ENCODE results near the gene SPATA25. TPM values are rescaled to one million over a fixed set of nuclear protein-coding genes. Genes with fewer than 3 reads are reported as not detected.
A peak's percentile ranks its signal among the peaks of the same experiment; 100 is the strongest.

The SPATA25 gene
- total and polyA plus RNA-seq, 4 experiments from 2014 or later: 0.38 to 4.7 (median 2.8) TPM; not detected in 1

GRCh38 chr20:45892828-45893500 lies 5.5 kb upstream of the SPATA25 start:
- peak overlapping the region; percentile 91 to 97 (median 93) for H3K4me3 Mint-ChIP-seq
- no peak overlapping the region for H3K27ac ChIP-seq (ENCODE audit: low read depth, low read length)
- H3K4me3 ChIP-seq (ENCODE audit: low read length in 2 of 2): no peak overlapping the region
- H3K27ac Mint-ChIP-seq: peak overlapping the region in 5 of 7 donors; percentile 75 to 92 (median 89)
- peaks cover 17% of the 10 kb centered on the region for H3K36me3 ChIP-seq (ENCODE audit: insufficient read depth, low read length)
- intact Hi-C loops (cut with micrococcal nuclease): no loop called here
- H3K4me1 Mint-ChIP-seq: peaks cover 19 to 43% (median 32%) of the 10 kb centered on the region in 4 donors
- DNase-seq: peak in 1 of 5 donors; percentile 14
- peaks cover 37% of the 10 kb centered on the region for H3K4me1 ChIP-seq (ENCODE audit: insufficient read depth, low read length)
- CTCF ChIA-PET (ENCODE audit: partially characterized antibody): interaction anchor here (0.5 to 3.5 kb wide), 10 partner anchors 11 to 122 kb away, joined by 3 to 15 read pairs (median 4); partner anchors contain the start of genes DNTTIP1, PCIF1 and WFDC3
- peaks cover 0 to 27% of the 10 kb centered on the region in 2 donors for H3K36me3 Mint-ChIP-seq
- POLR2A ChIA-PET (ENCODE audit: partially characterized antibody): interaction anchor here (0.7 to 9.9 kb wide), 9 partner anchors 9 to 112 kb away, joined by 3 to 141 read pairs (median 5); partner anchors contain the start of genes ACOT8, PCIF1, ZNF335 and ZSWIM1
- no peaks in the 10 kb centered on the region for H3K9me3 ChIP-seq (ENCODE audit: control insufficient read depth in 1 of 2, low read length in 2 of 2)
- H3K9me3 Mint-ChIP-seq: peaks cover 0 to 5% (median 0%) of the 10 kb centered on the region in 8 donors
- H3K27me3 ChIP-seq (ENCODE audit: insufficient read depth, low read length): no peaks in the 10 kb centered on the region
- H3K27me3 Mint-ChIP-seq: no peaks in the 10 kb centered on the region

DNA sequence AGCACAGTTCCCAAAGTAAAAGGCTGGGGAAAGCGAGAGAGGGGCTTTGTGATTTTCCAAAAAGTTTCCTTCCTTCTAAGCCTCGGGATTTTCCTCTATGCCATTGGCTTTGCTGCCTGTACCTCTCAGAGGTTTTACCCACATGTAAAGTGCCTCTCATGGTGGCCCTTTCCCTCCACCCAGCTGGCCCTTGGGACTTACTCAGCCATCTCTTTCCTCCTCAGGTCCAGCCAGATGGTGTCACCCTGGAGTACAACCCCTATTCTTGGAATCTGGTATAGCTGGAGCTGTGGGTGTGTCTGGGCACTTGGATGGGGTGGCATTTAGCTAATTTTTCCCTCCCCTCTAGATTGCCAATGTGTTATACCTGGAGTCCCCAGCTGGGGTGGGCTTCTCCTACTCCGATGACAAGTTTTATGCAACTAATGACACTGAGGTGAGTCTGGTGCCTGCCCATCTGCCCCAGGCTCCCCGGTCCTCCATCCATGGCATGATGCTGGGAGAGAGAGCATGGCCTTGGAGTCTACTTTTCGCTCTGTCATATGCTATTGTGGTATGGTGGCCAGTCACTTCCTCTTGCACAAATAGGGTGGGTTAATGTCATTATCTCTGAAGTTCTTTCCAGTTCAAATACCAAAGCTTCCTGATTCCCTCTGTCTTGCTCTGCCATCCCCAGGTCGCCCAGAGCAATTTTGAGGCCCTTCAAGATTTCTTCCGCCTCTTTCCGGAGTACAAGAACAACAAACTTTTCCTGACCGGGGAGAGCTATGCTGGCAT lies 4.8 kb upstream of the SPATA25 start:
- Mint-ChIP-seq H3K27me3 (no peaks in the 10 kb centered on the region), H3K4me3 (peak overlapping the region; percentile 91 to 97 (median 93)), H3K4me1 (peaks cover 19 to 44% (median 33%) of the 10 kb centered on the region in 4 donors), H3K36me3 (peaks cover 0 to 20% of the 10 kb centered on the region in 2 donors), H3K9me3 (peaks cover 0 to 5% (median 0%) of the 10 kb centered on the region in 8 donors), H3K27ac (peak overlapping the region; percentile 64 to 93 (median 88))
- H3K36me3 ChIP-seq (ENCODE audit: insufficient read depth, low read length): peaks cover 12% of the 10 kb centered on the region
- no peak for DNase-seq
- ChIA-PET POLR2A (ENCODE audit: partially characterized antibody) (interaction anchor here (0.5 to 9.9 kb wide), 12 partner anchors 10 to 113 kb away, joined by 3 to 141 read pairs (median 4); partner anchors contain the start of genes ACOT8, PCIF1, ZNF335 and ZSWIM1), CTCF (ENCODE audit: partially characterized antibody) (interaction anchor here (0.5 to 3.5 kb wide), 10 partner anchors 10 to 121 kb away, joined by 3 to 15 read pairs (median 4); partner anchors contain the start of genes DNTTIP1, PCIF1 and WFDC3)
- H3K27ac ChIP-seq (ENCODE audit: low read depth, low read length): peak overlapping the region; percentile 74
- intact Hi-C loops (cut with micrococcal nuclease): no loop called here
- H3K27me3 ChIP-seq (ENCODE audit: insufficient read depth, low read length): no peaks in the 10 kb centered on the region
- H3K4me1 ChIP-seq (ENCODE audit: insufficient read depth, low read length): peaks cover 37% of the 10 kb centered on the region
- H3K9me3 ChIP-seq (ENCODE audit: control insufficient read depth in 1 of 2, low read length in 2 of 2): no peaks in the 10 kb centered on the region
- H3K4me3 ChIP-seq (ENCODE audit: low read length in 2 of 2): peak overlapping the region; percentile 69 to 79

DNA sequence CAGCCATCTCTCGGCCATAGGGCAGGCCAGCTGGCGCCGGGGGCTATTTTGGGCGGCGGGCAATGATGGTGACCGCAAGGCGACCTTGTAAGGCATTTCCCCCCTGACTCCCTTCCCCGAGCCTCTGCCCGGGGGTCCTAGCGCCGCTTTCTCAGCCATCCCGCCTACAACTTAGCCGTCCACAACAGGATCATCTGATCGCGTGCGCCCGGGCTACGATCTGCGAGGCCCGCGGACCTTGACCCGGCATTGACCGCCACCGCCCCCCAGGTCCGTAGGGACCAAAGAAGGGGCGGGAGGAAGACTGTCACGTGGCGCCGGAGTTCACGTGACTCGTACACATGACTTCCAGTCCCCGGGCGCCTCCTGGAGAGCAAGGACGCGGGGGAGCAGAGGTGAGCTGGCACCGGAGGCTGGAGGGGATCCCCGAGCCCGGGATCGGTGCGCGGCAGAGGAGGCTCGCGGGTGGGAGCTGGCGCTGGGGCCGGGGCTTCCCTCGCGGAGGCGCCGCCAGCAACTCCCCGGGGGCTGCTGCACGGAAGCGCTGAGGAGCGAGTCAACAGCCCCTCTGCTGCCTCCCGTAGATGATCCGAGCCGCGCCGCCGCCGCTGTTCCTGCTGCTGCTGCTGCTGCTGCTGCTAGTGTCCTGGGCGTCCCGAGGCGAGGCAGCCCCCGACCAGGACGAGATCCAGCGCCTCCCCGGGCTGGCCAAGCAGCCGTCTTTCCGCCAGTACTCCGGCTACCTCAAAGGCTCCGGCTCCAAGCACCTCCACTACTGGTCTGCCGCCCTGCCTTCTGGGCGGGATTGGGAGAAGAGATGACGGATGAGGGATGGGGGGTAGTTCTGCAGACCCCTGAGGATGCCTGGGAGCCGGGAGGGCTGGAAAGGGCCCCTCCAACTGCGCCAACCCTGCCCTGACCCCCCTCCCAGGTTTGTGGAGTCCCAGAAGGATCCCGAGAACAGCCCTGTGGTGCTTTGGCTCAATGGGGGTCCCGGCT lies 3.9 kb upstream of the SPATA25 start, which contains the start of the genes CTSA and NEURL2:
CTSA (plus strand) TSS at position 351 of the 999 bp plus-strand sequence; CDS start at position 585, 234 bp downstream.
NEURL2 (minus strand) TSS at position 224 of the 999 bp plus-strand sequence; CDS start at position 7, 217 bp downstream.
- Mint-ChIP-seq H3K27ac (peak within 1 kb of the TSS; percentile 76 to 94 (median 90)), H3K36me3 (peaks cover 0 to 19% of the 10 kb centered on the region in 2 donors), H3K27me3 (no peaks in the 10 kb centered on the region), H3K4me3 (peak within 1 kb of the TSS; percentile 91 to 97 (median 93)), H3K9me3 (peaks cover 0 to 5% (median 0%) of the 10 kb centered on the region in 8 donors), H3K4me1 (peaks cover 19 to 48% (median 33%) of the 10 kb centered on the region in 4 donors)
- peak; percentile 79 to 88 (median 83) for DNase-seq
- no peaks in the 10 kb centered on the region for H3K9me3 ChIP-seq (ENCODE audit: control insufficient read depth in 1 of 2, low read length in 2 of 2)
- ChIA-PET CTCF (ENCODE audit: partially characterized antibody) (interaction anchor here (0.6 to 3.5 kb wide), 16 partner anchors 9 to 91 kb away, joined by 3 to 18 read pairs (median 4); partner anchors contain the start of genes PCIF1 and ZSWIM1), POLR2A (ENCODE audit: partially characterized antibody) (interaction anchor here (0.9 to 9.9 kb wide), 15 partner anchors 9 to 80 kb away, joined by 3 to 141 read pairs (median 4); partner anchors contain the start of genes ACOT8, PCIF1, ZNF335 and ZSWIM1)
- H3K36me3 ChIP-seq (ENCODE audit: insufficient read depth, low read length): peaks cover 12% of the 10 kb centered on the region
- peak within 1 kb of the TSS; percentile 69 to 79 for H3K4me3 ChIP-seq (ENCODE audit: low read length in 2 of 2)
- peak within 1 kb of the TSS; percentile 74 for H3K27ac ChIP-seq (ENCODE audit: low read depth, low read length)
- no peaks in the 10 kb centered on the region for H3K27me3 ChIP-seq (ENCODE audit: insufficient read depth, low read length)
- intact Hi-C loops (cut with micrococcal nuclease): loop anchor here (1.0 to 2.0 kb wide), 5 partner anchors 34 to 92 kb away; partner anchors contain the start of genes ACOT8, ZNF335 and ZSWIM3
- H3K4me1 ChIP-seq (ENCODE audit: insufficient read depth, low read length): peaks cover 37% of the 10 kb centered on the region

GRCh38 chr20:45890077-45890984 lies 2.9 kb upstream of the SPATA25 start:
- peak; percentile 25 to 63 (median 37) for DNase-seq
- Histone ChIP-seq H3K9me3 (ENCODE audit: control insufficient read depth in 1 of 2, low read length in 2 of 2) (no peaks in the 10 kb centered on the region), H3K27ac (ENCODE audit: low read depth, low read length) (peak overlapping the region; percentile 74), H3K36me3 (ENCODE audit: insufficient read depth, low read length) (peaks cover 12% of the 10 kb centered on the region), H3K4me1 (ENCODE audit: insufficient read depth, low read length) (peaks cover 39% of the 10 kb centered on the region), H3K27me3 (ENCODE audit: insufficient read depth, low read length) (no peaks in the 10 kb centered on the region), H3K4me3 (ENCODE audit: low read length in 2 of 2) (peak overlapping the region; percentile 69 to 79)
- H3K36me3 Mint-ChIP-seq: peaks cover 0 to 19% of the 10 kb centered on the region in 2 donors
- peaks cover 0 to 5% (median 0%) of the 10 kb centered on the region in 8 donors for H3K9me3 Mint-ChIP-seq
- POLR2A ChIA-PET (ENCODE audit: partially characterized antibody): interaction anchor here (0.9 to 9.9 kb wide), 16 partner anchors 8 to 81 kb away, joined by 3 to 141 read pairs (median 4); partner anchors contain the start of genes ACOT8, PCIF1, UBE2C and ZNF335
- no peaks in the 10 kb centered on the region for H3K27me3 Mint-ChIP-seq
- peak overlapping the region; percentile 73 to 94 (median 87) for H3K27ac Mint-ChIP-seq
- H3K4me3 Mint-ChIP-seq: peak overlapping the region; percentile 91 to 97 (median 93)
- CTCF ChIA-PET (ENCODE audit: partially characterized antibody): interaction anchor here (0.7 to 3.3 kb wide), 18 partner anchors 9 to 96 kb away, joined by 3 to 18 read pairs (median 4); partner anchors contain the start of genes PCIF1 and ZSWIM1
- intact Hi-C loops (cut with micrococcal nuclease): loop anchor here (2.0 kb wide), 1 partner anchor 66 kb away; no protein-coding TSS in a partner anchor
- peaks cover 20 to 53% (median 34%) of the 10 kb centered on the region in 4 donors for H3K4me1 Mint-ChIP-seq

DNA sequence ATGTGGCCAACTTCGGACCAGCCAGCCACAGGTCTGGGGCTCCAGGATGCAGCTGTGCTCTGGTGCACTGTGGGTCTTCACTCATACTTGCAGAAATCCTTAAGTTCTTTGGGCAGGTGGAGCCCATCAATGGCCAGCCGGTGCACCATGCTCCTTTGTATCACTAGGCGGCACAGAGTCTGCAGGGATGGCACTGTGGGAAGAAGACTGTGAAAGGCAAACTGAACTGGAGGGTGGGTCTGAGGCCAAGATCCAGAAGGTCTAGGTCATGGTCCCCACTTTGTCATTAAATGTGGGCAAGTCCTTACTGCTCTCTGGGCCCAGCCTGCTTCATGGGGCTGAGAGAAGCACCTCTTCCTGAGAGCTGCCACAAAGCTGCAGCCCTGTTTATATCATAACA lies 1.3 kb upstream of the SPATA25 start:
- ChIA-PET POLR2A (ENCODE audit: partially characterized antibody) (interaction anchor here (2.7 to 9.9 kb wide), 3 partner anchors 21 to 46 kb away, joined by 11 to 141 read pairs (median 48); partner anchors contain the start of genes ACOT8, PCIF1 and ZSWIM3), CTCF (ENCODE audit: partially characterized antibody) (interaction anchor here (1.2 to 3.3 kb wide), 5 partner anchors 7 to 98 kb away, joined by 3 to 18 read pairs (median 10); partner anchors contain the start of gene ZSWIM1)
- Mint-ChIP-seq H3K27ac (peak overlapping the region in 3 of 7 donors; percentile 4 to 90 (median 35)), H3K4me3 (peak overlapping the region in 2 of 8 donors; percentile 21 to 46), H3K4me1 (peaks cover 26 to 55% (median 39%) of the 10 kb centered on the region in 4 donors), H3K27me3 (no peaks in the 10 kb centered on the region), H3K36me3 (peaks cover 4 to 18% of the 10 kb centered on the region in 2 donors), H3K9me3 (peaks cover 0 to 3% (median 0%) of the 10 kb centered on the region in 8 donors)
- Histone ChIP-seq H3K27me3 (ENCODE audit: insufficient read depth, low read length) (no peaks in the 10 kb centered on the region), H3K4me1 (ENCODE audit: insufficient read depth, low read length) (peaks cover 49% of the 10 kb centered on the region), H3K36me3 (ENCODE audit: insufficient read depth, low read length) (peaks cover 4% of the 10 kb centered on the region), H3K27ac (ENCODE audit: low read depth, low read length) (no peak overlapping the region), H3K4me3 (ENCODE audit: low read length in 2 of 2) (no peak overlapping the region), H3K9me3 (ENCODE audit: control insufficient read depth in 1 of 2, low read length in 2 of 2) (no peaks in the 10 kb centered on the region)
- intact Hi-C loops (cut with micrococcal nuclease): no loop called here
- no peak for DNase-seq
